Duodenal mucosa (tissue), 2 donors: Measurements from ENCODE around the gene LITAF.
"Not testable (repeated sequence)": the region's sequence is repeated elsewhere in the genome, so short reads cannot be mapped to it uniquely, and the experiment has no call there.

ENCODE experiments used
- H3K27ac ChIP-seq: one replicate; pipeline ENCODE4 v1.7.0; 2013; ENCODE audit warnings: low read depth, low read length
- H3K27me3 ChIP-seq, 2 donors: one replicate each; pipeline ENCODE4 v1.7.0; 2013; ENCODE audit warnings: low read length in 2 of 2, control low read depth in 1 of 2; ENCODE audit not compliant: insufficient read depth in 2 of 2, control insufficient read depth in 1 of 2
- H3K36me3 ChIP-seq, 2 donors: one replicate each; pipeline ENCODE4 v1.7.0; 2013; ENCODE audit warnings: low read length in 2 of 2, control low read depth in 1 of 2; ENCODE audit not compliant: insufficient read depth in 2 of 2, control insufficient read depth in 1 of 2
- H3K4me1 ChIP-seq, 2 donors: one replicate each; pipeline ENCODE4 v1.7.0; 2013; ENCODE audit warnings: low read length in 2 of 2, control low read depth in 1 of 2; ENCODE audit not compliant: insufficient read depth in 2 of 2, control insufficient read depth in 1 of 2
- H3K4me3 ChIP-seq, 2 donors: one replicate each; pipeline ENCODE4 v1.7.0; 2013; ENCODE audit warnings: low read length in 2 of 2, low read depth in 1 of 2
- H3K9ac ChIP-seq, 2 donors: one replicate each; pipeline ENCODE4 v1.7.0; 2013; ENCODE audit warnings: low read length in 2 of 2, low read depth in 1 of 2
- H3K9me3 ChIP-seq, 2 donors: one replicate each; pipeline ENCODE4 v1.7.0; 2013; ENCODE audit warnings: low read length in 2 of 2, control low read depth in 1 of 2; ENCODE audit not compliant: control insufficient read depth in 1 of 2

Gene LITAF

GRCh38 chr16:11611871-11612664, 25.3 kb upstream of the LITAF start:
- H3K27ac ChIP-seq: peak overlapping the region; percentile 61
- H3K27me3 ChIP-seq: no peaks in the 10 kb centered on the region
- no peaks in the 10 kb centered on the region for H3K36me3 ChIP-seq
- no peaks in the 10 kb centered on the region for H3K9me3 ChIP-seq
- H3K9ac ChIP-seq: peak overlapping the region in 1 of 2 donors; percentile 25
- H3K4me3 ChIP-seq: no peak overlapping the region
- peaks cover 27% of the 10 kb centered on the region in 2 donors for H3K4me1 ChIP-seq

DNA sequence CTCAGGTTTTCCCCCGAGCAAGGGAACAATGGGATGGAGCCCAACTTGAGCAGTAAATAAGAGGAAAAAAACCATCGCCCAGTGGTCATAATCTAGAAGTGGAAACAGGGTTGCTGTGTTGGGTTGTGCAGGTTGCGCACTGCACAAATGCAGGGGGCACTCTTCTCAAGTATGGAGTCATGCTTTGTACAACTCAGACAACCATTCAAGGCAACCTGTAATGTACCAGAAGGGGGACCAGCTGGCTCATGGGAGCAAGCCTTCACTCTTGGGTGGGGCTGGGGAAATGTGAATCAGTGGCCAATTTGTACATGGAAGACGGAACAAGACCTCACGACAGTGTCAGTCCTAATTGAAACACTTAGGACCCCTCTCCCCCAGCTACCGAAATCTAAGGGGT, 23.9 kb upstream of the LITAF start:
- Histone ChIP-seq H3K36me3 (no peaks in the 10 kb centered on the region), H3K27ac (no peak overlapping the region), H3K9me3 (no peaks in the 10 kb centered on the region), H3K9ac (no peak overlapping the region), H3K4me1 (peaks cover 27% of the 10 kb centered on the region in 2 donors), H3K4me3 (no peak overlapping the region), H3K27me3 (no peaks in the 10 kb centered on the region)

DNA sequence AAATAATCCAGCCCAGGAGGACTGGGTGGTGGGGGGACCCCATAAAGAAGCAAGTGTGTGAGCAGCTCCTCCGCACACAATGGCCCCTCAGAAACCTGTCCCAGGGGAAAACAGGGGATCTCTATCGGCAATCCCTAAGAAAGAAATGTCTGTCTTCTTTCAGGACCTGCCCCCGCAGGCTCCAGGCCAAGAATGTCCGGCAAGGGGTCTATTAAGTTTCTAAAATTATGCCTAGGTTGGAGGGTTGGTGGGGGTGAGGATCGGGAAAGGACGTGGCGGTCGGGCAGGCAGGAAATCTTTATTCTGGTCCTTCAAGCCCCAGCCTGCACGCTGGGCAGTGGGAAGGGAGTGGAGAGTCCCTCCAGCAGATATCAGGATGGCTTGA, 23.4 kb upstream of the LITAF start:
- no peaks in the 10 kb centered on the region for H3K27me3 ChIP-seq
- H3K4me3 ChIP-seq: no peak overlapping the region
- H3K9ac ChIP-seq: no peak overlapping the region
- peaks cover 27% of the 10 kb centered on the region in 2 donors for H3K4me1 ChIP-seq
- no peaks in the 10 kb centered on the region for H3K9me3 ChIP-seq
- H3K27ac ChIP-seq: no peak overlapping the region
- H3K36me3 ChIP-seq: no peaks in the 10 kb centered on the region

DNA sequence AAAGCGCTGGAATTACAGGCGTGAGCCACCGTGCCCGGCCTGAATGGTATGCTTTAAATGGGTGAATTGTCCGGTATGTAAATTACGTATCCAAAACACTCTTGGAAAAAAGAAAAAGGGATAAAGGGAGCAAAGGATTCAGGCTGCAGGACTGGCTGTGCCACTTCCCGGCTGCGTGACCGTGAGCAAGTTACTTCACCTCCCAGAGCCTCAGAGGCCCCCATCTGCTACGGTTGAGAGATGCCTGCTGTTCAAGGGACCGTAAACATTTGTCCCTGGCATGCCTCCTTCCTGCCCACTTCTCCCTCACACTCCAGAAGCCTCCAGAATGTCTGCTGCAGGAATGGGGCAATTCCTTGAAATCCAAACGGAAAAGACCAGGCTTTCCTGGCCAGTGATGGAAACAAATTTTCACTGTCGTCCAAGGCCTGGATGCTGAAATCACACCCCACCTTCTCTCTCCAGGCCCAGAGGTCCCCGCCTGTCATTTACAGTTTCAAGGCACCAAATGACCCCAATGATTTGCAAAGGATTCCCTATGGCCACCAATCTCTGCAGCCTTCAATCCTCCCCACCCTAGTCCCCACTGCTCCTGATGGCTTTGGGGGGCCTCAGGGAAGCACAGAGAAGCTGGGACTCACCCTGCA, 22.9 kb upstream of the LITAF start:
- peaks cover 24 to 25% of the 10 kb centered on the region in 2 donors for H3K4me1 ChIP-seq
- H3K9ac ChIP-seq: no peak overlapping the region
- no peaks in the 10 kb centered on the region for H3K9me3 ChIP-seq
- no peak overlapping the region for H3K4me3 ChIP-seq
- H3K36me3 ChIP-seq: no peaks in the 10 kb centered on the region
- H3K27me3 ChIP-seq: no peaks in the 10 kb centered on the region
- H3K27ac ChIP-seq: no peak overlapping the region

DNA sequence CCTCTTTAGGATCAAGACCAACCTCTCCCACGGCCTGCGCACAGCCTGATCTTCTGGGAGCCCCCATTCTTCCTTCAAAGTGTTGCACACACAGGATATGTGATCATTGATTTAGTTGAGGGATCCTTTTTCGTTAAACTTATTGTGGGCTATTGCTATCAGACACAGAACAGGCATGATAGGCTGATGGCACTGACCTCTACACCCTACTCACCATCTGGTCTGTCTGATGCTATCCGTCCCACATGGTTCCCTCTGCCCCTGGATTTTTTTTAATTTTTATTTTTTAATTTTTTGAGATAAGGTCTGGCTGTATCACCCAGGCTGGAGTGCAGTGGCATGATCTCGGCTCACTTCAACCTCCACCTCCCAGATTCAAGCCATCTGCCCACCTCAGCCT, 19.2 kb upstream of the LITAF start:
- H3K27me3 ChIP-seq: no peaks in the 10 kb centered on the region
- H3K36me3 ChIP-seq: no peaks in the 10 kb centered on the region
- peaks cover 0 to 3% of the 10 kb centered on the region in 2 donors for H3K4me1 ChIP-seq
- no peak overlapping the region for H3K9ac ChIP-seq
- H3K27ac ChIP-seq: no peak overlapping the region
- H3K9me3 ChIP-seq: no peaks in the 10 kb centered on the region
- H3K4me3 ChIP-seq: no peak overlapping the region

DNA sequence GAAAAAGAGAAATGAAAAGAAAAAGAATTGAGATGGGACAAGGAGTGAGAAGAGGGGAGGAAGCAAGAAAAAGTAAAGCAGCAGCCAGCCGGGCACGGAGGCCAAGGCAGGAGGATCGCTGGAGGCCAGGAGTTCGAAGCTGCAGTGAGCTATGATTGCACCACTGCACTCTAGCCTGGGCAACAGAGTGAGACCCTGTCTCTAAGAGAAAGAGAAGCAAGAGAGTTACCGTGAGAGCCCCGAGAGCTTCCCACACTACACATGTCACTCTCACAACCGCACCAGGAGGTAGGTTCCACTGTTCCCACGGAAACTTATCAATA, 18.8 kb upstream of the LITAF start:
- Histone ChIP-seq H3K27me3 (no peaks in the 10 kb centered on the region), H3K9me3 (no peaks in the 10 kb centered on the region), H3K4me1 (peaks cover 0 to 3% of the 10 kb centered on the region in 2 donors), H3K36me3 (no peaks in the 10 kb centered on the region), H3K27ac (no peak overlapping the region), H3K9ac (no peak overlapping the region), H3K4me3 (no peak overlapping the region)

- H3K27ac ChIP-seq: no peak overlapping the region
- no peaks in the 10 kb centered on the region for H3K9me3 ChIP-seq
- no peaks in the 10 kb centered on the region for H3K36me3 ChIP-seq
- H3K9ac ChIP-seq: no peak overlapping the region
- no peak overlapping the region for H3K4me3 ChIP-seq
- no peaks in the 10 kb centered on the region for H3K27me3 ChIP-seq
- peaks cover 0 to 3% of the 10 kb centered on the region in 2 donors for H3K4me1 ChIP-seq
These were observed 18.3 kb upstream of the LITAF start for GRCh38 chr16:11604783-11605563.

DNA sequence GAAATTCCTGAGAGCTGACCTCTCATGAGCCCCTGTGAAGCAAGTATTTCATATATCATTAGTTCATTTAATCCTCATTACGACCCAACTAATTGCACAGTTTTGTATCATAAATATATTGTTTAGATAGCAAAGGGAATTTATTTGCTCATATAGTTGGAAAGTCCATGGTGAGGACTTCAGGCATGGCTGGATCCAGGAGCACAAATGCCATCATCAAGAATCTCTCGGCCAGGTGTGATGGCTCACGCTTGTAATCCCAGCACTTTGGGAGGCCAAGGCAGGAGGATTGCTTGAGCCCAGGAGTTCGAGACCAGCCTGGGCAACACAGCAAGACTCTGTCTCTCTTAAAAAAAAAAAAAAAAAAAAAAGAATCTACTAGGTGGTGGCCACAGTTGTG, 17.6 kb upstream of the LITAF start:
- not testable (repeated sequence) for H3K27me3 ChIP-seq, H3K27ac ChIP-seq, H3K4me1 ChIP-seq, H3K36me3 ChIP-seq, H3K4me3 ChIP-seq, H3K9me3 ChIP-seq, H3K9ac ChIP-seq

DNA sequence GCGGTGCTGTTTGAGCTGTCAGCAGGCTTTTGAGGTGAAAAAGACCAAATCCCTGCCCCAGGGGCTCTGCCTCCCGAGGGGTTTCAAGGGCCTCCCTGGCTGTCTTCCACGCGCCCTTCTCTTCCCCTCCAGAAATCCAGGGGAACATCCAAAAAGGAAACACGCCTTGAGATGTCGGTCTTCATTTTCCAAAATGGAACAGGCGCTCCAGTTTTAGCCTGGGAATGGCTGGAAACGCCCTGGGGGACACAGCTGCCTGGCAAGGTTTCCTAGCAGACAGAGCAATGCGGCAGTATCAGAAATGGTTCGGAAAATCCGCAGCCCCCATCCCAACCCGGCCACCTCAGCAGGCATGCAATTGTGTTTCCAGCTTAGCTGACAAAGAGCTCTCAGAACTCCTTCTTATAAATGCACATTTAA, 16.6 kb upstream of the LITAF start:
- Histone ChIP-seq H3K36me3 (no peaks in the 10 kb centered on the region), H3K27me3 (no peaks in the 10 kb centered on the region), H3K9ac (no peak overlapping the region), H3K27ac (no peak overlapping the region), H3K9me3 (no peaks in the 10 kb centered on the region), H3K4me1 (peaks cover 0 to 3% of the 10 kb centered on the region in 2 donors), H3K4me3 (no peak overlapping the region)

DNA sequence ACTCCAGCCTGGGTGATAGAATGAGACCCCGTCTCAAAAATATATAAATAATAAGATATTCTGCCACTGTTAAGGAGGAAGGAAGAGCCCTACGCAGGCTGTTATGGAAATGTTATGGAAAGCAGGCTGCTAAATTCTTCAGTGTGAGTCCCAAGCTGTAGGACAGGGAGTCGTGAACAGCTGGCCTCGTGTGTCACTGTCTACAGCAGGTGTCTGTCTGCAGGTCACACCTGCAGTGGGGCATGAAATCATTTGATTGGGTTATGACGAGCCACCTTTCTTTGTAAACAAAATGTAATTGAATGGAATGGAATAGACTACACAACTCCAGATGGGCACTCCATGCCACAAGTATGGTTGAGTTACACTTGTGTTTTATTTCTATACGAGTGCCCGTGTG, 15.6 kb upstream of the LITAF start:
- Histone ChIP-seq H3K27ac (no peak overlapping the region), H3K4me3 (no peak overlapping the region), H3K27me3 (no peaks in the 10 kb centered on the region), H3K9me3 (no peaks in the 10 kb centered on the region), H3K4me1 (peaks cover 4 to 8% of the 10 kb centered on the region in 2 donors), H3K36me3 (no peaks in the 10 kb centered on the region), H3K9ac (no peak overlapping the region)
